Hypothalamus (tissue), 51 donors: Measurements from ENCODE around the gene CNPY1.

Experiments
- DNase-seq, 51 donors: peaks; one replicate each; lab custom pipeline; 2025; lab: John Stamatoyannopoulos, UW

The CNPY1 gene

DNA sequence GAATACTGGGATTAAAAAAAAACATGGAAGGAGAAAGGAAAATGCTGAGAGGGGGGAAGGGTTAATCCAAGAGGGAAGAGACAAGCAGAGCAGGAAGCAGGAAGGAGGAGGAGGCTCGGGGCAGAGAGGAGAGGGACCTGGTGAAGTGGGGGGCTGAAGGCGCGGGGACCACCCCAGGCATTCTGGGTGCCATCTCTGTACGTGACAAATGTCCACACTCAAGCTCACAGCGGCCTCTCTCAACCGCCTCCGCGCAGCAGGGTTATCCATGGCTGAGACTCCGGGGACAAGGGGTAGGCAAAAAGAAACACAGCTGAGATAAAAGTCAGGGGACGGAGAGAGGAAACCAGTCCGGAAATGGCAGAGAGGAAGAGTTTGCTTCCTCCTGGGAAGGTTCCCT is 54.5 kb downstream of the CNPY1 start:
- no peak for DNase-seq

DNA sequence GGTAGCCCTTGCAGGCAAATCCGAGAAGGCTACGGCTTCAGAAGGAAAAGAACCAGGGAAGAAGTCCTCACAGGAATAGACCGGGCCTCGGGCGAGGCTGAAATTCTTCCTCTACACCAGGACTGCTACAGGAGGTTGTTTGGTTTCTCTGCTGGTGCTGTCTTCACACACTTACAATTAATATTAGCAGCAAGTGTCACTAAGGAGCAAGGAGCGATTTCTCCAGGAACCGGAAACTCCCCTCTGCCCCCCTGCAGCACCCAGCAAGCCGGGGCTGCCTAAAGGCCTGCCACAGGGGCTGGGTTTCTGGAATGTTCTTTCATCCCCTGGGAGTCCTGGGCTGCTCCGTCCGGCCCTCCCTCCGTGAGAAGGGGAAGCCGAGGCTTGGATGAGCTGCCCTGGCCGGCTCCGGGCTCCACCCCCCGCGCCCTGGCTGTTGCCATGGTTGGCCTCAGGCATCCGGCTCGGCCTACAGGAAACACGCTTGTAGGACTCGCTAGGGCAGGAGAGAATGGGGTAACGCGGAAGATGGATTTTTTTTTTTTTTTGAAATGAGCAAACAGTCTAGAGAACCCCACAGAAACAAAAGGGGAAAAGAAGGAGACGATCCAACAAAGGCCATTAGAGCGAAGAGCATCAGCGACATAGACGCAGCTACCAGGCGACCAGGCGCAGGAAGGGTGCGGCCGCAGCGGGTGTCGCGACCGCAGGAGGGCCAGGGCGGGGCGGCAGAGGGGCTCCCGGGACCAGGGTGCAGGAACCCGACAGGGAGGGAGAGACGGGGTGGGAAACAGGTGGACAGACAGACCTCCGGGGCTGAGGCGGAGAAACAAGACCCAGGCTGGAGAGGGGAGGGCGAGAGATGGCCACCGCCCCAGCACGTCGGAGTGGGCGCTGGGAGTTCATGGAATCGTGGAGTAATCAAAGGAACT is 55.4 kb downstream of the CNPY1 start:
- DNase-seq, result peak in 13 of 51 donors; percentile 9 to 32 (median 13)

DNA sequence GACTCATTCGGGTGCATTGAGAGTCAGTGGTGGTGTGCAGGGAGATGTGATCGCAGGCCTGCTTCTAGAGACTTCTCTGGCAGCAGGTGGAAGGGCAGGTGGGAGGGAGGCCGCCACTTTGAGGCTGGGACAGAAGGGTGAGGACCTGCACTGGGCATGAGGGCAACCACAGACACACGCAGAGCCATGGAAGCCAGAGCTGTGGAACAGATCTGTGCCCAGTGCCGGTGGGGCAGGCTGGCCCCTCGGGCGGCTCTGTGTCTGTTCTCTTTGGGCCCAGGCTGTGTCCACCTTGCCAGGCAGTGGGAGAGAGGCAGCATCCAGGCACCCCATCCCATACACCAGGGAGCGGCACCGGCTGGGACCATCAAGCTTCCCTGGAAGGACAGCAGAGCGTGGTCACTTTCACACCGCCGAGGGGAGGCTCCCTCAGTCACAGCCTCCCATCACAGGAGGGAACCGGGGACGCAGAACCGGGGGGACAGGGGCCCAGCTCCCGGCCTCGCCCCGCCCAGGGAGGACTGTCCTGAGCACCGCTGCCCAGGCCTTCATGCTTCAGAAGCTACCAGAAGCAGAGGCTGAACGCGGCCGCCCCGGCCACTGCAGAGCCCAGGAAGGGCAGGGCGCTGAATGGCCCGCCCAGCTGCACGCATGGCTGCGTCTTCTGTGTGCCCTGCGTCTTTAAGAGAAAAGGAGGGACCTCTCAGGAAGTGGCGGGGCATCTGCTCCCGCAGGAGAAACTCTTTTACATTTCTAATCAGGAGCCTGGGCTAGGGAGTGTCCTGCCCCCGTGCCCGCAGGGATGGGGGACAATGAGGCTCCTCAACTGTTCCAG is 56.3 kb downstream of the CNPY1 start:
- no peak for DNase-seq

DNA sequence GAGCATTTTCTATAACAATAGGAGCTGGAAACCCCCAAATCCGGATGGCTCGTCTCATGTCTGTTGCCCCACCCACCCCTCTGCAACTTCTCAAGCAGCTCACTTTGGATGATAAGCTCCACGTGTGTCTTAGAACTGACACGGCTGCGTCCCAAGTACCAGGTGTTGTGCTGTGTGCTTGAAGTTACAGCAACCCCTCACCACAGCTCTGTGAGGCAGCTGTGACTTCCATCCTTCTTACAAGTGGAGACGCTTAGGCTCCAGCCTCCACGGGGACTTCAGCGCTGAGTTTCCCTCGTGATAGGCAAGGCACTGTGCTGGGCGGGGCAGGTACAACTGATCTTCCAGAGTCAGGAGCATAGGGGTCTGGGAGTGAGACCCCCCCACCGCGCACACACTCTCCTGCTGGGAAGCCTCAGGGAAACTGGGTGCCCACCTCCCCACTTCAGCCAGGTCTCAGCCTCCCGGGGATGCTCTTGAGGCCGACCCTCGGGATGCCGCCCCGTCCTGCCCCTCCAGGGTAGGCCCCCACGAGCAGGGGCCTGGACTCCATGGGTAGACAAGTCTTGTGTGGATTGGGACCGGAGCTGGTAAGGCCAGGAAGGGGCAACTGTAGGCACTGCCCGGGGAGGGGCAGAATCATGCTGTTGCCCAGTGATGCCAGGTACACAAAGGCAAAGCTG is 57.1 kb downstream of the CNPY1 start:
- DNase-seq, result no peak

DNA sequence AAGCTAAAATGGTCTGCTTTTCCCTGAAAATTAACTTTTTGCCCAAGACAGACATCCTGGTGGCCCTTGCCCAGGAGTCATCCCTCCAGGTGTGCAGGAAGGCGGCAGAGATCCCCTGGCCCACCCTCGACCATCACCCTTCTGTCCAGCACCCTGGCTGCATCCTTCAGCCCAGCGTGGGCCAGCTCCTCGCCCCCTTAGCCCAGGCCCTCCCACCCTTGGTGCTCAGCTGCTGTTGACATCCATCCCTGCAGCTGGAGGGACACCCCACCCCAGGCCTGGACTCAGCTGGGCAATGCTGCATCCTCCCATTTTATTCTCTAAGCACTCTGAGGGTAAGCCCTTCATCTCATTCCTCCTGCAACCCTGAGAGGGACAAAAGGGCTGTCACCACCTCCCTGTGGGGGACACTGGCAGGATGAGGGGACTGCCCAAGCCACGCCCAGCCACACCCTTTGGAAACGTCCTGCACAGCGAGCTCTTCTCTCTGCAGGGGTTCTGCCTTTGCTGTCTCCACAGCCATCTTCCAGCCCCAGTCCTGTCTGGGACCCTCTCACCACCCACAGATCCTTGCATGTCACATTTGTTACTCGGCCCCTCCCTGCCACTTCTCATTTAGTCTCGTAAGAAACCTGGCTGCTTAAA is 57.8 kb downstream of the CNPY1 start:
- DNase-seq, result no peak

DNA sequence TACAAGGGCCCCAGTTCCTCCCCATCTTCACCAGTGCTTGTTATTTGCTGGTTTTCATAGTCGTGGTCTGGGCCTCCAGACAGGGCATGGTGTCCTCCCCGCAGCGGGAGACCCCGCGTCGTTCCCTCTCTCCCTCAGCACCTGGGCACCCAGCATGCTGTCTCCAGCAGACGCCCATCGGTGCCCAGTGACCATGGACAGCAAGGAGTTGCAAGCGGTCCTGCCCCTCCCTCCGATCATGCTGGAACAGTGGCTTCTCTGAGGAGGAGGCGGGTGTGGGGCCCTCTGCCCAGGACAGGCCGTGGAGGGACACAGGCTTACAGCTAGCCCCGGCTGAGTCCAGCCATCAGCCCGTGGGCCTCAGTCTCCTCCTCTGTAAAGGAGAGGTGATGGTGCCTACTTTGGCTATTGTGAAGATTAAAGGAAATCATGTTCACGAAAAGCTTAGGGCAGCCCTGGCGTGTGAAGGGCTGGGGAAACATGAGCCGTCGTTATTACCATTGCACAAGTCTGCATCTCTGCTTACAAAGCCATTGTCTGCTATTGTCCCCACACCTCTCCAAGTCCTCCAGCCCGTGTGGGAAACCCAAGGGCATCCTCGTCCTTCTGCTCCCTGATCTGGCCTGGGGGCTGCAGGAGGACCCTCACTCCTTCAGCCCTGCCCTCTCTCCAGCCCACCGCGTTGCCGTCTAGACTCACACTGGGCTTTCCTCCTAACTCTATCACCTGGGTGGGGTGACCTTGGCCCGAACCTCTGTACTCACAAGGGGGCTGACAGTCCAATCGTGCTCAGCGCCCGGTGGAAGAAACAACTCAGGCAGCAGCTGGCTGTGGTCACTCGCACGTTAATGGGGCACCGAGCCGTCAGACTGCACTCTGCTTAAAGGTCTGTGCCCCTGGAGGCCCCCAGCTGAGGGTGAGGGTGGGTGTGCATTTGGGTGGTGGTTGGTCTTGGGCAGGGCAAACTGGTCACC is 58.6 kb downstream of the CNPY1 start:
- DNase-seq, result no peak

DNA sequence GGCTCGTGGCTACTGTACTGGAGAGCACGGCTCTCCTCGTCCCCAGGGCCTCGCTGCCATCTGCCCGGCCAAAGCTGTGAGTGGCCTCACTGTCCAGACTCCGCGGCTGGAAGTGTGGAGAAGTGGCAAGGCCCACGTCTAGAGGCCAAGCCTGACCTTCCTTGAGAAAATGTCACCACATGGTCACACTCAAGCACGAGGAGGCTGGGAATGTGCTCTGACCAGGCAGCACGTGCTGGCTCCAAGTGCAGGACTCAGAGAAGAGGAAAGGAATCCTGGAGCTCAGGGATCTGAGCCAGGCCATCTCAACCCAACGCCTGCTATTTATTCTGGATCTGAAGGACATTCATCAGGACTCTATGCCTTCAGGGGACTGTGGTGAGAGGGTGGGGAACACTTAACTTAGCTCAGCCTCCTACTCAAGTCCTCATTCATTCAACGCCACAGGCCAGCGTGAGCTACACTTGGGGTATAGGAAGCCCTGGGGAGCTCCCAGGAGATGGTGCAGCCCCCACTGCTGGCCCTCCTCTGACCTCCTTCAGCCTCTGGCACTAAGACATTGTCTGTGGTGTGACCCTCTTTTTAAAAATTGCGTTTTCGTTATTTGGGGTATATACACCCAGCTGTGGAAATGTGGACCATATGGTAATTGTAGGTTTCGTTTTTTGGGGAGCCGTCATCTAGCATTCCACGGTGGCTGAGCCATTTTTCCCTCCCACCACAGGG is 59.4 kb downstream of the CNPY1 start:
- DNase-seq, result no peak

DNA sequence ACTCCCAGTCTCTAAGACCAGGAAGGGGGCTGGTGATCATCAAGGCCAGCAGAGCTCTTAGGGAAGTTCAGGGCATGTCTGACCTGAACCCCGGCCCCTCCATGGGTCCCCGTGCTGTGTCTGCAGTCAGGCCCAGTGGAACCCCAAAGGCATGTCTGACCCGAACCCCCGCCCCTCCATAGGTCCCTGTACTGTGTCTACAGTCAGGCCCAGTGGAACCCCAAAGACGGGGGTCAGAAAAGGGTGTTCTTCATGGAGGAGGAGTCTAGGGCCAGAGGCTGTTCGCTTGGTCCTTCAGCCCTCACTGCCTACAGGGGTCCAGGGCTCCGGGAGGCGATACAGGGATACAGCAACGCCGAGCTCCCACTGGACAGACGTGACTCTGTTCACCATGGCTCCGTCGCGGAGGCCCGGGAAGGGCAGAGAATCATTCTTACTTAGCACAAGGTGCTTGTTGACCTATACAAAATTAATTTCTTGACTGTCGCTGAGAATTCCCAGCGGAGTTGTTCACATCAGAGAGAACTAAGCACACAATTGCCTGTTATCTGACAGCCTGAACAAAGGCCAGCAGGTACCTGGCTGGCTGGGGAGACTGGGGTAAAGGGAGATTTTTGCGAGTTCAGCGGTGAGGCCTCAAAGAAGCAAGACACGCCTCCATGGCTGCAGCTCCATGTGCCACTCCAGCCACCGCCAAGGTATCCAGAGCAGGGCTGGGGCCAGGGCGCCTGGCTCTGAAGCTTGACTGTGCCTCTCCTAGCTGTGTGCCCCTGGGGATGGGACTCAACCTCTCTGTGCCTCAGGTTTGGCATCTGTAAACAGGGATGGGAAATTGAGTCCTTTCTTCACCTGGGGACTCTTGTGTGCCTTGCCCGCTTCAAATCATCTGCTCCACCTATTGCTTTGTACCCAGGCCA is 61.6 kb downstream of the CNPY1 start:
- no peak for DNase-seq

DNA sequence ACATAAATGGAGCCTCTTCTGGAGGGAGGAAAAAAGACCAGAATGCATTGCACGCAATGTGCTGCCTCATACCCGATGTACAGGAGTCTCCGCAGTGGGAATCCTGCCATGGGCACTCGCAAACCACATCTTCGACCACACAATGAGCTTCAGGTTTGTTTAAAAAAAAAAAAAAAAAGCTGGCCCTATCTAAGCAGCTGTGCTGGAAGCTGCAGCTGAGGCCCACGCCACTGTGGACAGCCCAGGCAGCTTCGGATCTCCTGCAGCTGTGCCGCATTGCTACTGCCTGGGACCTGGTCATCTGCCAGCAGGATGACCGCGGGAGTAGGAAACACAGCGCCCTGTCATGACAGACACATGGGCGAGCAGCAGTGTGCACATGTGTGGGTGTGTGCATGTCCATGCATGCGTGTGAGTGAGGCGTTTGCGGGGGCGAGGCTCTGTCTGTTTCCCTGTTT is 62.5 kb downstream of the CNPY1 start:
- DNase-seq, result peak in 3 of 51 donors; percentile 5 to 16 (median 15)

DNA sequence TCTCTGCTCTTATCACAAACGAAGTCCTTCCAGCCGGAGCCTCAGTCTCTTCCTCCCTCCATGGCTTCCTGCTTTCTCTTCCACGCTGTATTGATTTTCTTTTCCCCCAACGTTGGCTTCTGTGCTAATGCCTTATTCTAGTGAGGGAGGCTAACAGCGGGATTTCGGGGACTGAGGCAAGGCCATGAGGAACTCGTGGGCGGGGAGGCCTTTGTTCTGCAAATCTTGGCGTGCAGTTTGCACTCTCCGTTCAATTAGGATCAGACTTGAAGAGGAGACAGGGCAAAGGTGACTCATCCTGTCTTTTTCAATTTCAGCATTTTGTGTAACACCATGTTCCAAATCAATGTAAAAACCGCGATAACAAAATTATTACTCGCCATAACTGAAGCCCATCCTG is 63.1 kb downstream of the CNPY1 start:
- DNase-seq, result no peak

DNA sequence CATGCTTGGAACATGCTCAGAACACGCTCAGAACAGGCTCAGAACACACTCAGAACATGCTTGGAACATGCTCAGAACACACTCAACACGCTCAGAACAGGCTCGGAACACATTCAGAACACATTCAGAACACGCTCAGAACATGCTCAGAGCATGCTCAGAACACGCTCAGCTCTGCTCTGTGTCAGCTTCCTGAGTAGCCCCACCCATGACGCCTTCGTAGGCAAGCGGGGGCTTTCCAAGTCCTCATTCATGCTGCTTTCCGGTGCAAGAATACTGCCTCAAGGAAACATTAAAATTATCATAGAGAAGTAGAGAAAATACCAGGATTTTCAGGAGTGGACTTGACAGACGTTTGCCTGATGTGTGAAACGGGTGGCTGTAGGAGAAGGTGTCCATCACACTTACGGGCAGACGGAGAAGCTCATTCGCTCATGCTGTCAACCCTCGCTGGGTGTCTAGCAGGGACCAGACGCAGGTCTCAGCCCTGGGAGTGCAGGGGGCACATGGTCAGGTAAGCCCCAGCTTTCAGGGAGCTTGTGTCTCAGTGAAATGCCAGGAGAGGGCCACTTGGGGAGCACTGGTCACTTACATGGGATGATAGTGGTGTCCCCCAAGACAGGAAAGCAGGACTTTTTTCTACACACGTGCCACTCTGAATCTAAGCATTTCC is 63.7 kb downstream of the CNPY1 start:
- DNase-seq, result no peak

DNA sequence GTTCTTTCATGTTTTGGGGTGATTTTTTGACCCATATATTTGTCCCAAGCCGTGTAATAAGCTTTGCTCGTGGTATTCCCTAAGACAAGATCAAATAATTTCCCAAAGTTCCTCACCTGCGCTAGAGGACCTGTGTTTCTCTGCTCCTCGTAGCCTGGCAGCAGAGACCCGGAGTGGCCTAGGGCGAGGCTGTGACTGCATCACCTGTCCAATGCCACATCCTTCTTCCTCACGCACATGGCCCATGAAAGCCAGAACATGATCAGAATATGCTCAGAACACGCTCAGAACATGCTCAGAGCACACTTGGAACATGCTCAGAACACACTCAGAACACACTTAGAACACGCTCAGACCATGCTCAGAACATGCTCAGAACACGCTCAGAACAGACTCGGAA is 64.6 kb downstream of the CNPY1 start:
- DNase-seq, result no peak

DNA sequence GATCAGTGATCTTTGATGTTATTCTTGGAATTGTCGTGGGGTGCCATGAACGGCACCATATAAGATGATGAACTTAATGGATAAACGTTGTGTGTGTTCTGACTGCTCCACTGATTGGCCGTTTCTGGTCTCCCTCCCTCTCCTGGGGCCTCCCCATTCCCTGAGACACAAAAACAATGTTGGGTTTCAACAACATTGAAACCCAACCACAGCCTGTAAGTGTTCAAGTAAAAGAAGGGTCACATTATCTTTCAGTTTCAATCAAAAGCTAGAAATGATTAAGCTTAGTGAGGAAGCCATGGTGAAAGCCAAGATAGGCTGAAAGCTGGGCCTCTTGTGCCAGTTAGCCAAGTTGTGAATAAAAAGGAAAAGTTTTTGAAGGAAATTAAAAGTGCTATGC is 68.9 kb downstream of the CNPY1 start:
- no peak for DNase-seq

DNA sequence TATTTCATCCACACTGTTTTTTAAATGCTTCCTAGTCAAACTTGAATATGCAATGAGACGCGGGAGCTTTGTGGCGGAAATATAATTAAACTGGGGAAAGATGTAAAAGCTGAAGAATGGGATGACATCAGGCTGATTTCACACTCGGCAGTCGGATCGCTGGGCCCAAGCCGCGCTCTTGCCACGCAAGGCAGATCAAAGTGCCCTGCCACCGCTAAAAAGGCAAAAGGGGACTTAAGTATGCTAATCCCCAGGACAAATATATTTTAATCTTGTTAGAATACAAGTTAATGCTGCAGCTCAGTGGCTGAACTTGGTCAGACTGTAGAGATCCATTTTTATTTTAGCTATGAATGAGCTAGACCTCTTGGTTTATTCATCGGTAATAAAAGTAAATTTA is 74.6 kb downstream of the CNPY1 start:
- no peak for DNase-seq

DNA sequence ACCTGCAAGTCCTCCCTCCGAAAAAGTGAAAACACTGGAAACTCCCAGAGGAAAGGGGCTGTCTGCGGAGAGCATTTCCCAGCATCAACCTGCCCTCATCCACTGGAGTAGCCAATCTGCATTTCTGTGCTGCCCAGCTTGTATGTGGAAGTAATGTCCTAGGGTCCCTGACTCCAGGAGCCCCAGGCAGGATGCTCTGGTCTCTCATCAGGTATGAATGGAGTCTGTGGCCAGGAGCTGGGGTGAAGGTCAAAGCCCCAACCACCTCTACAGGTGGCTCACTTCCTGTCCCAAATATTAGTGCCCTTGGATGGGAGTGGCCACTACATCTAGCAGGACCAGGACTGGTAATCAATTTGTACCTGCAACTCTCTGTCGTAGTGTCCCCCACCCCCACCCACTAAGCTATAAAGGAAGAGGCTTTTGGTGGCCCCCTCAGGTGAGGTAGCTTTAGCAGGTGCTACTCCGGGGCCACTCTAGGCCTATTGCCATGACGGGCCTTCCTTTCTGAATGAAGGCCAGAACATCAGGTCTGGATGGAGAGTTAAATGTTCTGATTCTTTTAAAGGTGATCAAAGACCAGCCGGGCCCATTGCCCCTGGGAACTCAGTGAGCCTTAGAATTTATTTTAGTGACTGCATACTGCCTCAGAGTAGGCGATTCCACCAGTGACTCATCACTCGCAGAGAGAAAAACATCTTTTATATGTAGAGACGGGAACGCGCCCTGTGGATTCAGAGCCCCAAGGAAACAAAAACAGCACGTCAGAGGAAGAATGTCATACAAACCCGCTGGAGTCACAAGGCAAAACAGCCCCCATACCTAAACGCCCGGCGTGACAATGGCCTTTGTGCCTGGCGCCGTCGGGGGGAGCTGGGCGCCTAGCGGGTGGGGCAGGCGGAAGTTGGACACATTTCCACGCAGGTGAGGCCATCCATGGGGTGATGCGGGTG is 75.4 kb downstream of the CNPY1 start:
- DNase-seq, result no peak

DNA sequence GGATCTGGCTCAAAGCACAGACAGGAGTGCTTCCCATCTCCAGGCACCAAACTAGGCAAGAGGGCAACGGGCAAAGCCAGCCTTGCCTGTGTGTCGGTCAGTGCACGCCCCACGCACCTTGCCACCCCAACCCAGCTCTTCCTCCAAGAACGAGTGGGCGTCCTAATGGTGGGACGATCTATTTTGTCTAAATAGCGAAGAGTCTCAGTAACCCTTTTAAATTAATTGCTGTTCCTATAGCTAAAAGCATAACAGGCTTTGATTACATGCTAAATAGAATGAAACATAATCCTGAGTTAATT is 76.2 kb downstream of the CNPY1 start:
- DNase-seq, result no peak
